Activated CD4-positive, alpha-beta T cell treated with anti-CD3 and anti-CD28 coated beads, Interleukin-2, Interleukin-6, amounts not matched to agents 100 ng/mL and 50 ng/mL, durations not matched to agents 16 hours and 8 hours (primary cell): ENCODE measurements around the gene COMP.
"Not testable (repeated sequence)": the region's sequence is repeated elsewhere in the genome, so short reads cannot be mapped to it uniquely, and the experiment has no call there.

ENCODE experiments used
- DNase-seq: peaks from one replicate; pipeline ENCODE4 v3.0.0-alpha.2; 2020

The COMP gene

DNA sequence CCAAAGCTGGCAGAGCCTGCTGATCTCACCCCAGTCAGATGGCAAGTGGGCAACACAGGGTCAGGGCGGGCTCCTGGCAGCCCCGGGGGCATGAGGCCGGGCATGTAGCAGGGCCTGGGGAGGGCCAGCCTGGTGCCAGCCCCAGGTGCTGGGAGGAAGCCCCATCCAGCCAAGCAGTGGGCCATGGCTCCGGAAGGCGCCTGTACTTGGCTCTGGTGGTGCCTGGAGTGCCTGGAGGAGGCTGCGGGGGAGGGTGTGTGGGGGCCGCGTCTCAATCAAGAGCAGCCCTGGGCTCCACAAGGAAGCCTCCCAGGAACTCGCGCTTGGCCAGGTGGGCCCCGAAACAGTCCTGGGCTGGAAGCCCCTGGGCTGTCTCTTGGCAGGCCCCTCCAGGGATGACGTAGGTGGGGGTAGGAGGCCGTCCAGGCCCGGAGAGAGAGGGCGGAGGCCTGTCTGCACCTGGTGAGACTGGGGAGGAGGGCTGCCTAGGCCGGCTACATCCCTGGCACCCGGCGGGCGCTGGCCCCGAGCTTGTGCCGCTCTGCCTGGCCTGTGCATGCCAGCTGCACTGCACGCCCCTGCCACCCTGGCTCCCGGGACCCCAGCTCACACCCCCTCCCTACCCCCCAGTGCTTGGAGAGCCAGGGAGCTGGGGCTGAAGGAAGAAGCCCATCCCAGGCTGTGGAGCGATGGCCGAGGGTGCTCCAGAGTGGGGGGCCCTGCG lies 45.9 kb downstream of the COMP start:
- no peak for DNase-seq

DNA sequence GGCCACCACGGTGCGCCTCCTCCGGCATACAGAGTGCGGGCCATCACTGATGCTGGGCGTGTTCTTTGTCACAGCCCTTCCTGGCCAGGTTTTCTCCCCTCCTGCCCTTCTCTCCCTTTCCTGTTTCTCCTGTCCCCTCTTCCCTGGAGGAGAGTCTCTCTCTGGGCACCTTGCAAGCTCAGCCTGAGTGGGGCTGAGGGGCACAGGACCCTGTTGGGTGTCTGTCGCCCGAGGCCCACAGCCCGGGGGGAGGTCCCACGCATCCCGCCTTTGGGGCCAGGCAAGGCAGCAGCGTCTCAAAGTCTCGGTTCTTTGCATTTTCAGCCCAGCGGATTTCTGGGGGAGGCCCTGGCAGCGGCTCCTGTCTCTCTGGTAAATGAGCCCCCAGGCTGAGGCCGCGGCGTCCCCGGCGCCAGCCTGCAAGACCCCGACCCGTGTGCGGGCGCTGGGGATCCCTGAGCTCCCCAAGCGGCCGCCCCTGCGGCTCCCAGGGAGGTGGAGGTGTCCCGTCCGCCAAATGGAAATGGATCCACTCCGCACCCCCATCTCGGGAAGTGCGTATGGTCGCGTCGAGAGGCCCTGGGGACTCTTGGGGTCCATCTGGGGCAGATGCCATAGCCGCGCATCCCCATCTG lies 47.2 kb downstream of the COMP start:
- no peak for DNase-seq

DNA sequence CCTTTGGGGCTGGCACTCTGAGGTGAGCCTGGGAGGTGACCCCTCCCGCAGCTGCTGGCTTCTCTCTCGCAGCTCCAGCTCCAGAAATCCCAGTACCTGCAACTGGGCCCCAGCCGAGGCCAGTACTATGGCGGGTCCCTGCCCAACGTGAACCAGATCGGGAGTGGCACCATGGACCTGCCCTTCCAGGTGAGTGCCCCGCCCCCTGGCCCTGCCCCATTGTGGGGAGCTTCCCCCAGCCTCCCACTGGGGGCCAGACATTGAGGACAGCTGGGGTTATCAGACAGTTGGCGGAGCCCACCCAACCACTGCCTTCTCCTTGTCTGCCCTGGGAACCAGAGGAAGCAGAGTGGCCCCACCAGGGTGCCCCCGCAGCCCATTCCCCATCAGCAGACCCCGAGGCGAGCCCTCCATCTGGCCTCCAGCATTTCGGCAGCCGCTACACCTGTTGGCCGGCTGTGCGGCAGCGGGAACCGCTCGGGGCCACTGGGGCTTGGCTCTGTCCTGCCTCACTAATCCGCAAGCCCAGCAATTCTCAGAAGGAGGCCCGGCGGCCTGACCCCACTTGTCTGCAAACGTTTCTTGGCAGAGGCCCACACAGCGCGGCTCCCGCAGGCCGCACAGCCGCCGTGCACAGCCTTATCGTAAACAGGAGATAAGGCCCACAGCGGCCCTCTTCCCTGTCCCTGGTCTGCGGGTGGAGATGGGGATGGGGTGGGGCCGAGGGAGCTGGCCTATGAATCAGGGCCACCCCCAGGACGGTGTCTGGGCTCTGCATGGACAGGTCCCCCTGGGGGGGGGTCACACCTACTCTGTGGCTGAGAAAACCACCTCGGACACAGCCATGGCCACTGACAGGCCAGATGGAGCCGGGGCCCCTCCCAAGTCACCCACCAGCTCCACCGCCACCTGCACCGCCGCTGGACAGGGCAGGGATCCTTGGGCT lies 48.0 kb downstream of the COMP start:
- no peak for DNase-seq

DNA sequence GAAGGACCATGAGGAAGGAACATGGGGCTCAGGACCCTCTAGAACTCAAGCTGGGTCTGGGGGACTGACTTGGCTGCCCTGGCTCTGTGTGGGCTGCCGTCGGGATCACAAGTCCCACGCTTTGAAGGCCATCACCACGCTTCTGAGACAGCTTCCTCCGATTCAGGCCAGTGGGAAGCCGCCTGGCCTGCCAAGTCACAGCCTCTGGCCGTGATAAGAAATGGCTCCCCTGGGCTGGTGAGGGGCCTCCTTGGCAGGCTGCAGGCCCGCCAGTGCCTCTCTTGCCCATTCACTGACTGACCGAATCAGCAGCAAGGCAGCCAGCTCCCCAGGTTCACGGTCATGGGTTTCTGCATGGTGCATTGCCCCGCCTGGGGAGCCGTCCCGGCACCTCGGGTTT lies 48.8 kb downstream of the COMP start:
- no peak for DNase-seq

DNA sequence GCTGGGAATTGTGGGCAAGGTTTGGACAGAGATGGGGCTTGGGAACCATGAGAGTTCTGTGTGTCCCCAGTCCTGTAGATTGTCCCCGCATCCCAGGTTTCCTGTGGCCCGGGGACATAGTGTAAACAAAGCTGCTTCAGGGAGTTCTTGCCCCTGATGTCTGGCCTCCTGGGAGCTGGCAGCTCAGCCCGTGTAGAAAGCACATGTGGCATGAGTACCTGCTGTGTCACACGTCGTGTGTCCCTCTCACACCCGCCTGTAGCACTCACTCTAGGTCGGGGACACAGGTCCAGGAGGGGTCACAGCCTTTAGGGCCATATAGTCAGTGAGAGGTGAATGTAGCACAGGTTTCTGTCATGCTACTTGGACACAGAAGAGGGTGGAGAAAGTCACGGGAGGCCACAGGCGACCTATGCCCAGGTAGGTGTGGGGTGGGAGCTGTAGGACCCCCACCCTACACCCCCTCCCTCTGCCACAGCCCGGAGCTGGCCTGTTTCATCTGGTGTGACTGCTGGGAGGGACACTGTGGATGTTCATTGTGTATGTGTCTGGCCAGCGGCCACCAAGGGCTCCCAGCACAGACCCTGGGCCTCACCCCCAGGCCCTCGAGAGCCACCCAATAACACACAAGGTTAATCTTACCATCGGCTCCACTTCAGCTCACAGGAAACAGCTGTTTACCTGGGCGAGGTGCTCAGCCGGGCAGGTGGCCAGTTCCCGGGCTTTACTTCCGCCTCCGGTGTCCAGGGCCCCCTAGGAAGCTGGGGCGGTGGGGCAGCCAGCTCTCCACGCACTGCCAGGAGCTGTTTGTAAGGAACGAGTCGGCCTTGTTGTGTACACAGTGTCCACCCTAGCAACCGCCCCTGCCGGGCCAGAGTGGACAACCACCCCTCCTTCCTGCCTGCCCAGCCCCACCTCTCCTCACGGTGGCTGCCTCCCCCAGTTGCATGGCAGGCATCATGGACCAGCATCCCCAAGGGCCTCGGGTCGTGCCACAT lies 49.7 kb downstream of the COMP start:
- DNase-seq, result no peak

DNA sequence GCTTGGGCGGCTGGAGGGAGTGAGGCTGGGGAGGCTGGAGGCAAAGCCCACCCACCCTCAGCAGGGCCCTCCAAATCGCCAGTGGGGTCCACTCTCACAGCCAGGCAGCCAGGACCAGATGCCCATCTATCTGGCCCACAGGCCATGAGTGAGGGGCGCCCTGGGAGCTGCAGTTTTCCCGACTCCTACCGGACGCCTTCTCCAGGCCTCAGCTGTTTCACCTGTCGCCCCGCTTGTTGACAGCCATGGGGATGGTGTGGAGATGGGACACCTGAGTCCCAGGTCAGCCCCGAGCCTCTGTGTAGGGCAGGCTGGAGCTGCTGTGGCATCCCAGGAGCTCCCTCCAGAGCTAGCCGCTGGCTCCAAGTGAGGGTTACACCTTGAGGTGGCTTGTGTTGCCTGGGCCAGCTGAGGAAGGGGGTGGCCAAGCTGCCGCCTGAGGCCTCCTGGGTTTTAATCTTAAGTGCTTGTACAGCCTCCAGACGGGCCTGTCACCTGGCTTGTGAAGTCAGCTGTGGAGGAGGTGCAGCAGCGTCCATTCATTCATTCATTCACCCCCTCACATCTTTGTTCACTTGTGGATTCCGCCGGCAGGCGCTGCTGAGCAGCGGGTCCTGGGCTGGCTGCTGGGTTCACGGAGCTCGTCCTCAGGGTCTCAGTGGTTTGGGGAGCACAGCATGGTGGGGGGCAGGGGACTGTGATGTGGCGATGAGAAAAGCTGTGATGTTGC lies 52.0 kb downstream of the COMP start:
- no peak for DNase-seq

DNA sequence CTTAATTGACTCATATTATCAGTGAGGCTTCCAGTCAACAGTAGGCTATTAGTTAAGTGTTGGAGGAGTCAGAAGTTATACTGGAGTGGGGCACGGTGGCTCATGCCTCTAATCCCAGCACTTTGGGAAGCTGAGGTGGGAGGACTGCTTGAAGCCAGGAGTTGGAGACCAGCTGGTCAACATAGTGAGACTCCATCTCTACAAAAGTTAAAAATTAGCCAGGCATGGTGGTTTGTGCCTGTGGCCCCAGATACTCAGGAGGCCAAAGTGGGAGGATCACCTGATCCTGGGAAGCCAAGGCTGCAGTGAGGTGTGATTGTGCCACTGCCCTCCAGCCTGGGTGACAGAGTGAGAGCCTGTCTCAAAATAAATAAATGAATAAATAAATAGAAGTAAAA lies 53.2 kb downstream of the COMP start:
- no peak for DNase-seq

DNA sequence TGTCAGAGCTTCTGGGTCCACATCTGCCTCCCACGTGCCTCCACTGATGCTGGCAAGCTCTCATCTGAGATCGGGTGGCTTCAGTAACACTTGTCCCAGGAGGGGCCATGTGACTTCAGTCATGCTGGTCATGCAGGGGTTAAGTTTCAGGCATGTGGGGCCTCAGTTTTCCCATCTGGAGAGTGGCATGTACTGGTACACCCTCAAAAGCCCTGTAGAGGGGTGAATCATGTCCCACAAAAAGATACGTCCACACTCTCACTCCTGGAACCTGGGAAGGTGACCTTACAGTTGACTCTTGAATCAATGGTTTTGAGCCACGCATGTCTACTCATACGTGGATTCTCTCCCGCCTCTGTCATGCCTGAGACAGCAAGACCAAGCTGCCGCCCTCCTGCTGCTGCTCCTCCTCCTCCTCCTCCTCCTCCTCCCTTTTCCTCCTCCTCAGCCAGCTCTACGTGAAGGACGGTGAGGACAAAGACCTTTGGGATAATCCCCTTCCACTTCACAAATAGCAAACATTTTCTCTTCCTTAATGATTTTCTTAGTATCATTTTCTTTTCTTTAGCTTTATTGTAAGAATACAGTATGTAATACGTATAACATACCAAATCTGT lies 53.7 kb downstream of the COMP start:
- no peak for DNase-seq

DNA sequence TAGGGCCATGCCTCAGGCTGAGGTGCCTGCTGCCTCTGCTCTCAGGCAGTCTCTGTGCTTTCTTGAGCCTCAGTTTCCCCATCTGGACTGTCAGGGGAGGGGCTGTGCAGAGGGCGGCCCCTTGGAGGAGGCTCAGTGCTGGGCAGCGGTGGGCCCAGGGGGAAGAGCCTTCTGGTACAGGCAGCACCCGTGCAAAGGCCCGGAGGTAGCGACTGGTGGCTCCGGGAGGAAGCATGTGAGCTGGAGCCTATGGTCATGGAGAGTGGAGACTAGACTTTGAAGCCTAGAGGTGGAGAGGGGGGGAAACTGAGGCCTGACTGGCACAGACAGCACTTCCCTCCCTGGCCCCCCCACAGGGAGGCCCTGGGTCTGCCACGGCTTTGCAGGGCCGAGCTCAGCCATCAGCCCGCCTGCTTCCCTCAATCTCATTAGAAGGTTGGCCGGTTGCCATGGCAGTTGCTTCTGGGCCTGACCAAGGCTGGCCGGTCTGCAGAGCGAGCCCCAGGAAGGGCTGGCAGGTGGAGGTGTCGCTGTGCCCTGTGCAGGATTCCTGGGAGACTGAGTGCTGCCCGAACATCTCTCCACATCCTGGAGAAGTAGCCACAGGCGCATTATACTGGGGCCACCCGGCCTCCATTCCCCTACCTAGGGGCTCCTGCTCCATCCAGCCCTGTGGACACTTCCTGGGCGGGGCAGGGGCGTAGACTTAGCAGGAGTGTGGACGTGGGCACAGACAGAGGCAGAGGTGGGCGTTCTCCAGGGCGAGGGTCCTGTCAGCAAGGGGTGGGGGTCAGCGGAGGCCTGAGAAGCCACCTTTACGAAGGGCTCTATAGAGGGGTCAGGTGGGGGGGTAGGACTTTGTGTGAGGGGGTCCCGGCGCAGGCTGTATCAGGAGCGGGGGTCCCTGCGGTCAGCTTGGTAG lies 54.4 kb downstream of the COMP start:
- DNase-seq, result no peak

DNA sequence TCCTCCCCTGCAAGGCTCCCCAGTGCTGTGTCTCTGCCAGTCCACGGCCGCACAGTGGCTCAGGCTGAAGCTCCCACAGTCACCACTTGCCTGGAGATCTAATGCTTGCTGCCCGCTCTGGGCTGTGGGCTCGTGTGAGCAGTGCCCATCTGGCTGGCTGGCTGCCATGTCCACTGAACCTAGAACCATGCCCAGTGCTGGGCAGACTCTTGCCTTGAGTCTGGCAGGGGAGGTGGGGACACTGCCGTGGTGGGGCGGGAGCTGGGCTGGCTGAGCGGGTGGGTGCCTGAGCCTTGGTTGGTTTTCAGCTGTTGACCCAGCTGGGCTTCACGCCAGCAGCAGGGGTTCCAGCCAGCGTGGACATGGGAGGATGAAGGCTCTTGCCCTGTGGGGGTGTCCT lies 55.4 kb downstream of the COMP start:
- no peak for DNase-seq

DNA sequence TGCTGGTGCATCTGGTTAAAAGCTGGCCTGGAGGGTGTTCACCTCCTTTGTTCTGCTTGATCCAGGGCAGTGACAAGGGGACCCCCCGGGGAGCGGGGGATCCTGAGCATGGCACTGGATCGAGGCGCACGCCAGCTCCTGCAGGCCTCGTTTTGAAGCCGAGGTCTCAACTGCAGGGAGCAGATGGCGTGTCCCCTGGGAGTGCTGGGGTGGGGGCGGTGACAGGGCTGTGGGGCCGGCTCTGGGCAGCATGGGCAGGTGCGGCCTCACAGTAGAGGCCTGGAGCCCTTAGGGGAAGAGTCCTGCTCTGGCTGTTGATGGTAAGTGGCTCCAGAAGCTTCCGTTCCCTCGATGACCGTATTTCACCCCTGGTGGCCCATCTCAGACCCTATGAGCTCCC lies 55.8 kb downstream of the COMP start:
- DNase-seq, result no peak

DNA sequence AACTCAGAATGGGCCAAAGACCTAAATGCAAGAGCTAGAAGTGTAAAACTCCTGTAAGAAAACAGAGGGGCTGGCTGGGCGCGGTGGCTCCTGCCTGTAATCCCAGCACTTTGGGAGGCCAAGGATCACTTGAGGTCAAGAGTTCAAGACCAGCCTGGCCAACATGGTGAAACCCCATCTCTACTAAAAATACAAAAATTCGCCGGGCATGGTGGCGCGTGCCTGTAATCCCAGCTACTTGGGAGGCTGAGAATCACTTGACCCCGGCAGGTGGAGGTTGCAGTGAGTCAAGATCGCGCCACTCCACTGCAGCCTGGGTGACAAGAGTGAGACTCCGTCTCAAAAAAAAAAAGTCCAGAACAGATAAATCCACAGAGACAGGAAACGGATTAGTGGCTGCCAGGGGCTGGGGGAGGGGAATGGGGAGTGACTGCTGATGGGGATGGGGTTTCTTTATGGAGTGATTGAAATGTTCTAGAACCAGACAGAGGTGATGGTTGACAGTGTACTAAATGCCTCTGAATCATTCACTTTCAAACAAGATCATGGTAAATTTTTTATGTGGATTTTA lies 57.3 kb downstream of the COMP start:
- not testable (repeated sequence) for DNase-seq

DNA sequence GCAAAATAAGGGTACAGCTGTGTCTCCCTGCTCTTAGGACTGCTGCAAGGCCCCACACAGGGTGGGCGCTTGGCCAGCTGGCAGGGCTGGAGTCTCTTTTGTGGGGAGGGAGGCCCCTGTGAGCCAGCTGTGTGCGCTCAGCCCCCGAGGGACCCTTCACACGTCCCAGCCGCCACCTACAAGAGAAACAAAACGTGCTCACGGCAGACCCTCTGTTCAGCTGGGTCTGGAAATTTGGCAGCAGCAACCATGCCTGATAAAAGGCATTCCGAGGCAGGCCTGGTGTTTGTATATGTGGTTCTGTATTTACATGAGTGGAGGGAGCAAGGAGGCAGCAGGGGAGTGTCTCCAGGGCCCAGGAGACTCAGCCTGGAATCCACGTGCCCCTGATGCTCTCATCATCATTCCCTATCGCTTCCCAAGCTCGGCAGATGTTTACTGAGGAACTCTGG lies 57.9 kb downstream of the COMP start:
- DNase-seq, result no peak
